GM23338 (cell line): Measurements from ENCODE around the gene TLE3.

Experiments
- CTCF ChIP-seq, 2 experiments: fragments of 200-600 bp in 1 of 2; sonication (generic) in 1 of 2; conservative IDR thresholded peaks; 2 replicates each; pipeline versions ENCODE4 v1.5.1 to v1.6.1; 2016 to 2017; ENCODE audit warnings: antibody characterized with exemption in 2 of 2, low read depth in 2 of 2, mild to moderate bottlenecking in 2 of 2, moderate library complexity in 1 of 2
- EZH2 ChIP-seq: fragments of 200-600 bp; sonication (generic); IDR thresholded peaks from one replicate; pipeline ENCODE4 v1.8.0; 2017; ENCODE audit warnings: antibody characterized with exemption, mild to moderate bottlenecking, low read depth; ENCODE audit not compliant: unreplicated experiment
- EZH2phosphoT487 ChIP-seq: fragments of 200-600 bp; sonication (generic); IDR thresholded peaks from one replicate; pipeline ENCODE4 v1.8.1; 2018; ENCODE audit warnings: antibody characterized with exemption; ENCODE audit not compliant: unreplicated experiment
- POLR2AphosphoS5 ChIP-seq: IDR thresholded peaks from 2 replicates; pipeline ENCODE4 v1.6.1; 2016; ENCODE audit warnings: antibody characterized with exemption, low read depth
- REST ChIP-seq: IDR thresholded peaks from one replicate; pipeline ENCODE4 v1.6.1; 2018; ENCODE audit warnings: antibody characterized with exemption; ENCODE audit not compliant: unreplicated experiment
- STAT1 ChIP-seq: IDR thresholded peaks from one replicate; pipeline ENCODE4 v1.6.1; 2016; ENCODE audit warnings: antibody characterized with exemption; ENCODE audit not compliant: unreplicated experiment

GRCh38 chr15:70066004-70066403 is 31.7 kb downstream of the TLE3 start:
- TF ChIP-seq EZH2 (no peak), POLR2AphosphoS5 (no peak), CTCF (conservative IDR thresholded peaks at IDR 0.05; ENCODE audit: low read depth in 2 of 2) (no peak), REST (no peak), STAT1 (no peak), EZH2phosphoT487 (no peak)
